Measurements from ENCODE around the gene ANKRD42. TPM values are rescaled to one million over a fixed set of nuclear protein-coding genes. Genes with fewer than 3 reads are reported as not detected.
"Not testable (repeated sequence)": the region's sequence is repeated elsewhere in the genome, so short reads cannot be mapped to it uniquely, and the experiment has no call there.

The ANKRD42 gene
- total RNA-seq, 1 donor from 2014 or later, result 3.9 TPM

DNA sequence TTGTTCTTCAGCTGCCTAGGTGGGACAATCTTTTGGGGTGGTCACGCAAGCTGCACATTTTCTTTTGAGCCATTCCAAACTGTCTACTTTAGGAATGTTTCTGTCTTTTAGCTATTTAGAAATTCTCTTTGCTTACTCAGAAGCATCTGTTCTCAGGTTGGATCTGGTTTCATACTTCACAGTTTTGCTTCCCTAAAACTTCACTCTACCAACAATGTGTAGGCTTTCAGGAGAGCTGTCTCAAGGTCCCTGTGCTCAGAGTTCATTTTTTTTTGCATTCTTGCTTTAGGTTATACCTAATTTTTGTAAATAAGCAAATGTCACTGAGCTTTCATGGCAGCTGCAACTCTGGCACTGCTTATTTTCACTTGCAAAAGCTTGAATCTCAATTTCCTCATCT lies 55.9 kb downstream of the ANKRD42 start:
- DNase-seq, result no peak

GRCh38 chr11:83249972-83250593 lies 56.6 kb downstream of the ANKRD42 start:
- DNase-seq, result peak; percentile 77

- DNase-seq, result no peak
Measured at GRCh38 chr11:83252266-83252665, 58.8 kb downstream of the ANKRD42 start.

GRCh38 chr11:83252941-83253340 lies 59.4 kb downstream of the ANKRD42 start:
- DNase-seq, result no peak

GRCh38 chr11:83255366-83255765 lies 61.9 kb downstream of the ANKRD42 start:
- no peak for DNase-seq

DNA sequence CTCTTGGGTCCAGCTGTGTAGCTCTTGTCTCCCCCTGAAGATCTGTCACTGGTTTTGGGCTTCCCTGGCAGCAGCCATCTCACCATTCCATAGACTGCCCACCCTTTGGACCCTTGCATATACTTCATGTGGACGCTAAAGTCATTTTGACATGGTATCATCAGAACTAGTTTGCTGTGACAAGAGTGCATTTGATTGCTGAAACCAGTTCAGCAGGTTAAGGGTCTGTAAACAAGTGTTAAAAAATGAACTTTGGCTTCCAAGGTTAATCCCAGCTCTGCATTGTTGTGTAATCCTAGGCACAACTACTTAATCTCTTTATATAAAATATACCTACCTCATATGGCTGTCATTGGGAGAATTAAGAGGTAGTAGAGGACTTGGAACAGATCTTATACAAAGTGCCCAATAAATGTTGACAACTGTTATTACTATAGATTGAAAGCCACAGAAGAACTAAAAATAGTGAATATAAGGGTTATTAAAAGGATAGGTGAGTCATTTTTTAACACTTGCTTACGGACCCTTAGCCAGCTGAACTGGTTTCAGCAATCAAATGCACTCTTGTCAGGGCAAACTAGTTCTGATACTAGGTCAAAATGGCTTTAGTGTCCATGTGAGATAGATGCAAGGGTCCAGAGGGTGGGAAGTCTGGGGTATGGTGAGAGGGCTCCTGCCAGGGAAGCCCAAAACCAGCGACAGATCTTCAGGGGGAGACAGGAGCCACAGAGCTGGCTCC lies 63.3 kb downstream of the ANKRD42 start:
- DNase-seq, result no peak

DNA sequence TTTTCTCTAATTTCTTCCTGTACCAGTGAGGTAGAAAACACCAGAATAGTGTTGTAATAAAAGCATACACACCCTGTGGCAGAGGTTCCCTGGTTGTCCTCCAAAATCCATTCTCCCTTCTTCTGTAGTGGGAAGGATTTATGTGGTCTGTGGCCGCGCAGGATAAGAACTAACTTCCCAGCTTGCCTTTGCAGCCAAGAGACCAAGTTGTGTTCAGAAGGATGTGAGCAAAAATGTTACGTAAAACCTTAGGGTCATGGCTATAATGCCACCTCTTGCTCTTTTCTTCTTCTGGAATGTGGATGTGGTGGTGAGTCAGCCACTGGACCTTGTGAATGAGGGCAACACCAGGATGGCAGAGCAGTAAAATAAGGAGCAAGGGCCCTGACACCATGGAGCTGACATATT lies 64.3 kb downstream of the ANKRD42 start:
- peak; percentile 72 for DNase-seq

GRCh38 chr11:83259559-83259958 lies 66.0 kb downstream of the ANKRD42 start:
- DNase-seq, result no peak

DNA sequence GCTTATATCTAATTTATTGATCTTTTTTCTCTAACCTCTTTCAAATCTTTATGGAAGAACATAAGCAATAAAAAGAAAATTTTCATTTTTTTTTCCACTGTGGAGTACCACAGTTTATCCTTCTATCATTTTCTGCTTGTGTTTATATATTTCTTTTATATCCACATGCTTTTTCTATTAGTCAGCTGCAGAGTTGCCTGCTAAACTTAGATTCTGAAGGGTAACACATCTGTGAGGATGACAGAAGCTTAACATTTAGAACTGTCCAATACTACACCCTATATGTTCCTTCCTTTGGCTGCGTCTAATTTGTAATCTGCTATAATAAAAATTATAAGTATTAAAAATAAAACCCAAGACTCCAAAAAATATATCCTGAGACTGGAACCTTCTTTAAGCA lies 71.8 kb downstream of the ANKRD42 start:
- no peak for DNase-seq

DNA sequence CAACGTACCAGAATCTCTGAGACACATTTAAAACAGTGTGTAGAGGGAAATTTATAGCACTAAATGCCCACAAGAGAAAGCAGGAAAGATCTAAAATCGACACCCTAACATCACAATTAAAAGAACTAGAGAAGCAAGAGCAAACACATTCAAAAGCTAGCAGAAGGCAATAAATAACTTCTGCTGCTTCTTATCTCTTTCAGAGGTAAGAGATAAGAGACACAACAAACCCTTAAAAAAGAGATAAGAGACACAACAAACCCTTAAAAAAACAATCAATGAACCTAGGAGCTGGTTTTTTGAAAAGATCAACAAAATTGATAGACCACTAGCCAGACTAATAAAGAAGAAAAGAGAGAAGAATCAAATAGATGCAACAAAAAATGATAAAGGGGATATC lies 75.6 kb downstream of the ANKRD42 start:
- not testable (repeated sequence) for DNase-seq

- DNase-seq, result not testable (repeated sequence)
Measured at GRCh38 chr11:83271734-83272133, 78.2 kb downstream of the ANKRD42 start.

DNA sequence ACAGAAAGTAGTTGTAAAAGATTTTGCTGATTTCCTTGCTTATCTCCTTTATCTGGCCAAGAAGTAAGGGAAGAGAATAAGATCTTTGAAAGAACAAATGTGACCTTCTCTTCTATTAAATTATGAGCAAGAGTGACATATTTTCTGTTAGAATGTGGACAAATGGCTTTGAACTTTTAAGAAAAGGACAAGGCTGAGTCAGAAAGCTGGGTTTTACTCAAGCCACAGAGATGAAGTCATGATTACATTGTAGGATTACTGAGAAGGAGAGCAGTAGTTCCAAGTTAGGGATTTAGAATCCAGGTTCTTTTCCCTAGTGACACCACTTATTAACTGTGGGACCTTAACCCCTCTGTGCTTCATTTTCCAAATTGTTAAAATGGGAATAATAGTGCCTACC lies 79.1 kb downstream of the ANKRD42 start:
- no peak for DNase-seq

DNA sequence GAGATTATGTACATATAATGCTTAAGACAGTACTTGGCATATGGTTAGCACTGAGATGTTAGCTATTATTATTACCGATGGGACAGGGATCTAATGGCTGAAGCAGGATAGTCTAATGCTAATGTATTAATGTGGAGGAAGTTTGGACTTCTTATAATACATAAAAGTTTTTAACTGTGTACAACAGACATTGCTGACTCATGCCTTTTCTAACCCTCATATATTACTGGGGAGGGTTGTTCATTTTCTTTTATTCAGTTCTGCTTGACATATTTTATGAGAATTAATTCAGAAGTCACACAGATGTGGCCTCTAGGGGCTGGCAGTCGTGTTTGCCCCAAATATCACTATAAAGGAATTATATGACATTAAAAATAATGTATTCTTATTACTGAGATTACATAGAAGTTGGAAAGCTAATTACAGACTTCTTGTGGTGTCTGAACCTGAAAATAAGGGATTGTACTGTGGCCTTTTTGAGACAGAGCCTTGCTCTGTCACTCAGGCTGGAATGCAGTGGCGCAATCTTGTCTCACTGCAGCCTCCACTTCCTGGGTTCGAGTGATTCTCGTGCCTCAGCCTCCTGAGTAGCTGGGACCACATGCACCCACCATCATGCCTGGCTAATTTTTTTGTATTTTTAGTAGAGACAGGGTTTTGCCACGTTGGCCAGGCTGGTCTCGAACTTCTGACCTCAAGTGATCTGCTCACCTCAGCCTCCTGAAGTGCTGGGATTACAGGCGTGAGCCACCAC lies 82.6 kb downstream of the ANKRD42 start:
- no peak for DNase-seq

DNA sequence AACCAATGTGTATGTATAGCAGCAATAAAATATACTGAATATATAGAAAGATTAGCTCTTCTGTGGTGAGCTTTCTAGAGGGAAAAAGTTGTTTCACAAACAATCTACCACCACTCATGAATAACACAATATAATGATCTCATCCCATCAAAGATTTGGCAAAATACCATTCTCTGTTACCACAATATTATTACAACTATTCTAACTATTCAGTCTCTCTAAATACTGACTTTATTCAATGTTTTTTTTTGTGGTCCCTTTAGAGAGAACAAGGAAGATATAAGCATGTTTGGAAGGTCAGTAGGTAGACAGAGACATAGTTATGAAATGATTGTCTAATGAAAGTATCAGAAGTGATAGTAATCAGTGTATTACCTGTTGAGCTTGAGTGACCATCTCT lies 84.8 kb downstream of the ANKRD42 start:
- no peak for DNase-seq

- no peak for DNase-seq
Measured at GRCh38 chr11:83280256-83280655, 86.7 kb downstream of the ANKRD42 start.

DNA sequence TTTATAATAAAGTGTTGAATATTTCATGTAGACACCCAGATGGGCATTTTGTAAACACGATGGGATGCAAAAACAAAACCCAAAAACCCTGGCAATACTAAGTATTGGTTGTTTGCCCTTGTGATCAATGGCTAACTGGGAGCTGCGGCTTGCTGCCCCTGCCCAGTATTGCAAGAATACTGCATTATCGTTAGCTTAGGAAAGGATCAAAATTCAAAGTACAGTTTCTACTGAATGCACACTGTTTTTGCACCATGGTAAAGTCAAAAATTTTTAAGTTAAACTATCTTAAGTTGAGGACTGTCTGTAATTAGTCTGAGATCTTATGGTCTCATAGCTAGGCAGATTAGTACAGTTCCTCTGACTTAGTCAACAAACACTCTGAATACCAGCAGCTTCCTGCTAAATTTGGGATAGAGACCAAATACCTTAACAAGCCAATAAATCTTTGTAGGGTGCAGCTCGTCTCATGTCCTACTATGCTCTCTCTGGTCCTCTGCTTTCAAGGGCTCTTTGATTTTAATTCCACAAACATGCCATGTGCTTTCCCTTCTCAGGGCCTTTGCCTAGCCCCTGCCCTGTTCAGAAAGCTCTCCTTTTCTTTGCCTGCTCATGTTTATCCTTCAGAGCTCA lies 88.7 kb downstream of the ANKRD42 start:
- no peak for DNase-seq

- DNase-seq, result peak; percentile 18
Measured at GRCh38 chr11:83284501-83285150, 91.1 kb downstream of the ANKRD42 start.

- no peak for DNase-seq
Measured at GRCh38 chr11:83285151-83285770, 91.7 kb downstream of the ANKRD42 start.

DNA sequence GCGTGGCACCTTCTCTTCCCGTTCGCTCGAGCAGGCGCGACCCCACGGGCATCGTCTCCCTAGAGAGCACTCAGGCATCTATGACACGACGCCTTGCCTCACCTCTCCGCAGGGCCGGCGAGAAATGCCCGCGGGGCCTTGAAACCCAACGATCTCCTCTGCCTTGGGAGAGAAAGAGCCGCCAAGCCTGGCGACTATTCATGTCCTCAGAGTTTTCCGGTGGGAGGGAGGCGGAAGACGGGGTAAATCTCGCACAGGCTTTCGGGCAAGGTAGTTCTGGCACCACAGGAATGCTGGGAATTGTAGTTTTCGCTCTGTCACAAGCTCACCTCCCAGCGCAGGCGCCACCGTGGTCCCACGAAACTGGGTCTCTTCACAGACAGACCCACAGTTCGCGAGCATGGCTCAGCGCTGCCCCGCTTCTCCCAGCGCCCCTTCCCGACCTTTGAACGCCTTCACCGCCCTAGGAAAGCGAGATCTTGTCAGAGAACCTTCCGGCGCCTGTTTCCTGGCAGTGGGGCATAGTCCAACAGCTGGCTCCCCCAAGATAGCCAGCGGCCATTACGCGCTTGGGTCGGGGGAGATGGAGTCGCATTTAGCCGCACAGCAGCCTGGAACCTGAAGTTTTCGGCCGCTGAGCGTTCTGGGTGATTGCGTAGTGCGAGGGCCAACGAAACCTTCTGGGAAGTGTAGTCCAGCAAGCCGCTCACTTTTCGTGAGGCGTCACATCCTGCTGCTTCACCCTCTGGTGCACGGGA lies 92.4 kb downstream of the ANKRD42 start, which contains the start of gene CCDC90B:
Gene CCDC90B (minus strand): TSS at position 597 of the 758 bp plus-strand sequence. CDS start 395 bp downstream, at position 202.
- peak; percentile 98 for DNase-seq

- DNase-seq, result no peak
Measured at GRCh38 chr11:83287631-83288030, 94.1 kb downstream of the ANKRD42 start.

Measured in dermis blood vessel endothelial cell (primary cell).